ENCODE measurements around the gene ZNRF2. TPM values are rescaled to one million over a fixed set of nuclear protein-coding genes. Genes with fewer than 3 reads are reported as not detected.

ZNRF2 gene
- total RNA-seq, 1 donor from 2014 or later: 8.7 TPM

Small RNA genes lying within 50 kb of the gene (microRNA-seq; reads per million reads assigned to microRNA genes)
- not detected for gene MIR550A1
- gene MIR550B1: not detected

Other genes starting within 250 kb of the ZNRF2 start
- gene MTURN, start 149.6 kb upstream of the ZNRF2 start, total RNA-seq: 15.7 TPM
- gene NOD1, start 194.2 kb downstream of the ZNRF2 start, total RNA-seq: 8.4 TPM
- gene GGCT, start 220.2 kb downstream of the ZNRF2 start, total RNA-seq: 18.9 TPM